K562 (cell line): ENCODE data around the gene PRPSAP2.
"Not testable (repeated sequence)": the region's sequence is repeated elsewhere in the genome, so short reads cannot be mapped to it uniquely, and the experiment has no call there.

ENCODE experiments used
- CEBPB ChIP-seq: fragments of 450-650 bp; IDR thresholded peaks from 2 replicates; pipeline ENCODE4 v1.6.1; 2016; ENCODE audit warnings: missing genetic modification characterization, missing compliant biosample characterization
- POLR2A ChIP-seq: fragments of 450-650 bp; conservative IDR thresholded peaks from 2 replicates; pipeline ENCODE4 v1.6.1; 2016

GRCh38 chr17:18956021-18956420 is 98.1 kb downstream of the PRPSAP2 start:
- not testable (repeated sequence) for TF ChIP-seq POLR2A; CEBPB (tag)
